Subcutaneous abdominal adipose tissue (tissue), 5 donors: ENCODE results near the gene SLC38A3.

Experiments used
- H3K27ac ChIP-seq: one replicate; pipeline ENCODE4 v1.7.0; 2013; ENCODE audit warnings: low read depth, mild to moderate bottlenecking, inconsistent platforms, low read length, moderate library complexity
- H3K27me3 ChIP-seq, 5 donors: one replicate each; pipeline ENCODE4 v1.7.0; 2013; ENCODE audit warnings: low read length in 5 of 5, inconsistent platforms in 1 of 5; ENCODE audit not compliant: control insufficient read depth in 5 of 5, insufficient read depth in 4 of 5
- H3K36me3 ChIP-seq, 5 donors: one replicate each; pipeline ENCODE4 v1.7.0; 2013; ENCODE audit warnings: low read length in 5 of 5; ENCODE audit not compliant: control insufficient read depth in 5 of 5, insufficient read depth in 5 of 5
- H3K4me1 ChIP-seq, 5 donors: one replicate each; pipeline ENCODE4 v1.7.0; 2013; ENCODE audit warnings: low read length in 5 of 5, mild to moderate bottlenecking in 3 of 5, moderate library complexity in 1 of 5; ENCODE audit not compliant: control insufficient read depth in 5 of 5, insufficient read depth in 5 of 5
- H3K4me3 ChIP-seq, 5 donors: one replicate each; pipeline ENCODE4 v1.7.0; 2013; ENCODE audit warnings: low read length in 5 of 5, low read depth in 1 of 5
- H3K9ac ChIP-seq, 5 donors: one replicate each; pipeline ENCODE4 v1.7.0; 2013; ENCODE audit warnings: low read length in 5 of 5, mild to moderate bottlenecking in 4 of 5, moderate library complexity in 3 of 5
- H3K9me3 ChIP-seq, 5 donors: one replicate each; pipeline ENCODE4 v1.7.0; 2013; ENCODE audit warnings: low read length in 5 of 5; ENCODE audit not compliant: control insufficient read depth in 5 of 5
- donor health status: healthy.
- donor health status: healthy.
- donor health status: healthy.
- donor health status: healthy.
- donor health status: healthy.

The SLC38A3 gene

GRCh38 chr3:50189274-50189673 is 15.8 kb upstream of the SLC38A3 start:
- Histone ChIP-seq H3K36me3 (peaks cover 0 to 28% (median 18%) of the 10 kb centered on the region in 5 donors), H3K9me3 (no peaks in the 10 kb centered on the region), H3K27me3 (peaks cover 4 to 25% (median 23%) of the 10 kb centered on the region in 5 donors), H3K4me3 (no peak overlapping the region), H3K9ac (no peak overlapping the region), H3K27ac (no peak overlapping the region), H3K4me1 (peaks cover 0 to 13% (median 2%) of the 10 kb centered on the region in 5 donors)

GRCh38 chr3:50189989-50190388 is 15.1 kb upstream of the SLC38A3 start:
- H3K27me3 ChIP-seq, result peaks cover 9 to 31% (median 26%) of the 10 kb centered on the region in 5 donors
- H3K4me3 ChIP-seq, result no peak overlapping the region
- H3K9ac ChIP-seq, result no peak overlapping the region
- H3K36me3 ChIP-seq, result peaks cover 0 to 21% (median 13%) of the 10 kb centered on the region in 5 donors
- H3K27ac ChIP-seq, result no peak overlapping the region
- H3K9me3 ChIP-seq, result no peaks in the 10 kb centered on the region
- peaks cover 0 to 18% (median 7%) of the 10 kb centered on the region in 5 donors for H3K4me1 ChIP-seq

GRCh38 chr3:50190936-50191660 is 14.0 kb upstream of the SLC38A3 start, which contains the start of gene GNAT1:
GNAT1 (plus strand) TSS chr3:50191610; CDS start chr3:50191726, 116 bp downstream.
- no peak within 1 kb of the TSS for H3K9ac ChIP-seq
- peaks cover 9 to 40% (median 31%) of the 10 kb centered on the region in 5 donors for H3K27me3 ChIP-seq
- H3K27ac ChIP-seq, result no peak within 1 kb of the TSS
- H3K36me3 ChIP-seq, result peaks cover 0 to 11% (median 6%) of the 10 kb centered on the region in 5 donors
- H3K9me3 ChIP-seq, result no peaks in the 10 kb centered on the region
- no peak within 1 kb of the TSS for H3K4me3 ChIP-seq
- H3K4me1 ChIP-seq, result peaks cover 0 to 18% (median 7%) of the 10 kb centered on the region in 5 donors

GRCh38 chr3:50192124-50192523 is 12.9 kb upstream of the SLC38A3 start:
- Histone ChIP-seq H3K36me3 (peaks cover 0 to 5% (median 3%) of the 10 kb centered on the region in 5 donors), H3K9me3 (no peaks in the 10 kb centered on the region), H3K27ac (no peak overlapping the region), H3K9ac (no peak overlapping the region), H3K27me3 (peaks cover 9 to 42% (median 31%) of the 10 kb centered on the region in 5 donors), H3K4me1 (peaks cover 0 to 18% (median 7%) of the 10 kb centered on the region in 5 donors), H3K4me3 (no peak overlapping the region)

- Histone ChIP-seq H3K36me3 (peaks cover 0 to 3% (median 3%) of the 10 kb centered on the region in 5 donors), H3K9ac (no peak overlapping the region), H3K27me3 (peaks cover 9 to 42% (median 31%) of the 10 kb centered on the region in 5 donors), H3K9me3 (no peaks in the 10 kb centered on the region), H3K4me3 (no peak overlapping the region), H3K4me1 (peaks cover 0 to 18% (median 7%) of the 10 kb centered on the region in 5 donors), H3K27ac (no peak overlapping the region)
These were observed 12.4 kb upstream of the SLC38A3 start for GRCh38 chr3:50192689-50193141.

- no peak overlapping the region for H3K9ac ChIP-seq
- H3K27ac ChIP-seq, result no peak overlapping the region
- H3K4me3 ChIP-seq, result no peak overlapping the region
- H3K36me3 ChIP-seq, result peaks cover 0 to 3% (median 1%) of the 10 kb centered on the region in 5 donors
- H3K27me3 ChIP-seq, result peaks cover 9 to 42% (median 31%) of the 10 kb centered on the region in 5 donors
- peaks cover 0 to 18% (median 7%) of the 10 kb centered on the region in 5 donors for H3K4me1 ChIP-seq
- H3K9me3 ChIP-seq, result no peaks in the 10 kb centered on the region
These were observed 11.8 kb upstream of the SLC38A3 start for GRCh38 chr3:50193286-50193685.

- Histone ChIP-seq H3K9ac (no peak overlapping the region), H3K9me3 (no peaks in the 10 kb centered on the region), H3K27ac (no peak overlapping the region), H3K4me1 (peaks cover 0 to 18% (median 7%) of the 10 kb centered on the region in 5 donors), H3K4me3 (no peak overlapping the region), H3K36me3 (no peaks in the 10 kb centered on the region), H3K27me3 (peaks cover 9 to 42% (median 31%) of the 10 kb centered on the region in 5 donors)
These were observed 11.3 kb upstream of the SLC38A3 start for GRCh38 chr3:50193746-50194127.

- H3K27ac ChIP-seq, result no peak overlapping the region
- peaks cover 9 to 42% (median 31%) of the 10 kb centered on the region in 5 donors for H3K27me3 ChIP-seq
- H3K9ac ChIP-seq, result no peak overlapping the region
- no peaks in the 10 kb centered on the region for H3K36me3 ChIP-seq
- H3K4me3 ChIP-seq, result peak overlapping the region in 4 of 5 donors; percentile 22 to 53 (median 38)
- H3K4me1 ChIP-seq, result peaks cover 0 to 18% (median 7%) of the 10 kb centered on the region in 5 donors
- H3K9me3 ChIP-seq, result no peaks in the 10 kb centered on the region
These were observed 10.8 kb upstream of the SLC38A3 start for GRCh38 chr3:50194128-50194902.

GRCh38 chr3:50194903-50195500 is 10.1 kb upstream of the SLC38A3 start:
- H3K9me3 ChIP-seq, result no peaks in the 10 kb centered on the region
- no peak overlapping the region for H3K9ac ChIP-seq
- H3K4me1 ChIP-seq, result peaks cover 0 to 18% (median 7%) of the 10 kb centered on the region in 5 donors
- no peak overlapping the region for H3K27ac ChIP-seq
- H3K27me3 ChIP-seq, result peaks cover 9 to 42% (median 31%) of the 10 kb centered on the region in 5 donors
- H3K4me3 ChIP-seq, result peak overlapping the region in 3 of 5 donors; percentile 22 to 53 (median 50)
- H3K36me3 ChIP-seq, result no peaks in the 10 kb centered on the region
